ENCODE data around the gene BRPF1. TPM values are rescaled to one million over a fixed set of nuclear protein-coding genes. Genes with fewer than 3 reads are reported as not detected.

The BRPF1 gene
- total RNA-seq, 1 donor from 2014 or later: 12.1 TPM

DNA sequence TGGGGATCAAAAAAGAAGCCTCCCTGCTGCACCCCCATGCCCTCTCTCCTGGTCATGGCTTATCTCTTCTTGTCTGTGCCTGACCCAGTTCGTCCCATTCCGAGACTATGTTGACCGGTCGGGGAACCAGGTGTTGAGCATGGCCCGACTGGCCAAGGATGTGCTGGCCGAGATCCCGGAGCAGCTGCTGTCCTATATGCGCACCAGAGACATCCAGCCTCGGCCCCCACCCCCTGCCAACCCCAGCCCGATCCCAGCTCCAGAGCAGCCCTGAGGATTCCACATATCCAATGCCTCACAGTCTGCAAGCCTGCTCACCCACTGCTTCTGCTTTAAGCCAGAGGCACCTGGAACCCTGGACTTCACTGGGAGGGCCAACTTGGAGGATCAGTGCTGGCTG, 2.1 kb upstream of the BRPF1 start:
- Histone ChIP-seq H3K4me2 (no peak overlapping the region), H3K9ac (no peak overlapping the region), H3K36me3 (no peaks in the 10 kb centered on the region), H3K9me3 (ENCODE audit: low read depth) (no peaks in the 10 kb centered on the region), H3K79me2 (ENCODE audit: low read depth) (peaks cover 27% of the 10 kb centered on the region), H3K4me1 (peaks cover 7% of the 10 kb centered on the region), H3K27me3 (no peaks in the 10 kb centered on the region), H3F3A (ENCODE audit: low read depth) (peaks cover 9% of the 10 kb centered on the region), H4K20me1 (ENCODE audit: low read depth) (peaks cover 22% of the 10 kb centered on the region), H2AFZ (replicated peaks) (no peak overlapping the region), H3K27ac (no peak overlapping the region), H3K4me3 (no peak overlapping the region)
- H3K27me3 Mint-ChIP-seq (ENCODE audit: insufficient read depth, low read depth): peaks cover 3% of the 10 kb centered on the region
- H3K27ac Mint-ChIP-seq: peak overlapping the region; percentile 31
- no peaks in the 10 kb centered on the region for H3K9me3 Mint-ChIP-seq
- H3K4me3 Mint-ChIP-seq: no peak overlapping the region
- peaks cover 7% of the 10 kb centered on the region for H3K36me3 Mint-ChIP-seq
- peaks cover 21% of the 10 kb centered on the region for H3K4me1 Mint-ChIP-seq
- DNase-seq (ENCODE audit: low spot score): no peak
- TF ChIP-seq CTCF (IDR thresholded peaks at IDR 0.05) (no peak), EZH2 (IDR thresholded peaks at IDR 0.05) (no peak), EZH2phosphoT487 (IDR thresholded peaks at IDR 0.05) (no peak)

DNA sequence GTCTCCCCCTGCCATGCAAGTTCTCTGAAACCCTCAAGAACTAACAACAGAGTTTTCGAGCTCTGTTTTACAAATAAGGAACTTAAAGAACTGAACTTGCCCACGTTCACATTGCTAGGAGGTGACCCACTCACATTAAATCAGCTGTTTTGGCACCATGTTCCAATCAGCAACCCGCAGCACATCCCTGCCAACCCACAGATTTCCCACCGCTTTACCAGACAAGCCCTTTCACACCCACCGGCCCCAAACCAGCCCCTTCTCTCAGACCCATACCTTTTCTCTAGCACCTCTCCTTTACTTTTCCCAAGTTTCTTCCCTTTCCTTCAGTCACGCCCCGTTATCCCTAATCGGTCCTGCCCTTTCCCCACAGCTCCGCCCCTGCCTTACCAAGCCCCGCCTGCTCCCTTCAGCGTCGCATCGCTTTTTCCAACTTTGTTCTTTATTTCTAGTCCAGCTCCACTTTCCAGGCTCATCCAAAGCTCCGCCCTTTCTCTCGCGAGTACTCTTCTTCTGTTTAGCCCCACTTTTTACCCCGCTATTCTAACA, 804 bp upstream of the BRPF1 start:
- no peaks in the 10 kb centered on the region for H3K36me3 ChIP-seq
- peaks cover 21% of the 10 kb centered on the region for H3K4me1 Mint-ChIP-seq
- peak overlapping the region; percentile 97 for H3K4me3 ChIP-seq
- H3K4me2 ChIP-seq: peak overlapping the region; percentile 72
- TF ChIP-seq EZH2phosphoT487 (IDR thresholded peaks at IDR 0.05) (no peak), CTCF (IDR thresholded peaks at IDR 0.05) (no peak), EZH2 (IDR thresholded peaks at IDR 0.05) (no peak)
- peaks cover 12% of the 10 kb centered on the region for H3K36me3 Mint-ChIP-seq
- H3K27me3 ChIP-seq: no peaks in the 10 kb centered on the region
- H3K4me1 ChIP-seq: peaks cover 7% of the 10 kb centered on the region
- peaks cover 30% of the 10 kb centered on the region for H3K79me2 ChIP-seq (ENCODE audit: low read depth)
- no peaks in the 10 kb centered on the region for H3K9me3 ChIP-seq (ENCODE audit: low read depth)
- no peaks in the 10 kb centered on the region for H3K9me3 Mint-ChIP-seq
- H3K9ac ChIP-seq: no peak overlapping the region
- DNase-seq (ENCODE audit: low spot score): no peak
- peak overlapping the region; percentile 87 for H3K27ac Mint-ChIP-seq
- H3K27me3 Mint-ChIP-seq (ENCODE audit: insufficient read depth, low read depth): peaks cover 3% of the 10 kb centered on the region
- peak overlapping the region; percentile 91 for H3K4me3 Mint-ChIP-seq
- H3K27ac ChIP-seq: no peak overlapping the region
- H3F3A ChIP-seq (ENCODE audit: low read depth): peaks cover 9% of the 10 kb centered on the region
- H4K20me1 ChIP-seq (ENCODE audit: low read depth): peaks cover 29% of the 10 kb centered on the region
- H2AFZ ChIP-seq (replicated peaks): peak overlapping the region; percentile 94

GRCh38 chr3:9732080-9732739, 675 bp downstream of the BRPF1 start:
- peaks cover 21% of the 10 kb centered on the region for H3K4me1 Mint-ChIP-seq
- peaks cover 17% of the 10 kb centered on the region for H3K36me3 Mint-ChIP-seq
- peaks cover 5% of the 10 kb centered on the region for H3K27me3 Mint-ChIP-seq (ENCODE audit: insufficient read depth, low read depth)
- Histone ChIP-seq H3K9ac (peak overlapping the region; percentile 97), H3K4me2 (peak overlapping the region; percentile 89), H3K9me3 (ENCODE audit: low read depth) (no peaks in the 10 kb centered on the region), H3K27ac (peak overlapping the region; percentile 98), H3K4me3 (peak overlapping the region; percentile 97), H3K4me1 (peaks cover 7% of the 10 kb centered on the region), H3K27me3 (no peaks in the 10 kb centered on the region), H4K20me1 (ENCODE audit: low read depth) (peaks cover 35% of the 10 kb centered on the region), H3F3A (ENCODE audit: low read depth) (peaks cover 9% of the 10 kb centered on the region), H3K79me2 (ENCODE audit: low read depth) (peaks cover 30% of the 10 kb centered on the region), H2AFZ (replicated peaks) (peak overlapping the region; percentile 95), H3K36me3 (no peaks in the 10 kb centered on the region)
- DNase-seq (ENCODE audit: low spot score): peak; percentile 38
- H3K9me3 Mint-ChIP-seq: no peaks in the 10 kb centered on the region
- TF ChIP-seq EZH2phosphoT487 (IDR thresholded peaks at IDR 0.05): no peak
- no peak for TF ChIP-seq EZH2 (IDR thresholded peaks at IDR 0.05)
- TF ChIP-seq CTCF (IDR thresholded peaks at IDR 0.05): no peak
- H3K27ac Mint-ChIP-seq: peak overlapping the region; percentile 91
- H3K4me3 Mint-ChIP-seq: peak overlapping the region; percentile 91
